Natural killer cell (primary cell): Measurements from ENCODE around the gene BBX. TPM values are rescaled to one million over a fixed set of nuclear protein-coding genes. Genes with fewer than 3 reads are reported as not detected.
A peak's percentile ranks its signal among the peaks of the same experiment; 100 is the strongest.

Source experiments
- ATAC-seq, 3 donors: fragments of 150-1000 bp in 2 of 3; fragments of 200-7000 bp in 1 of 3; cut with Tn5 transposase; 1 replicate in 1 of 3; 2 replicates in 2 of 3; pipeline ENCODE4 v1.10.0; 2021; ENCODE audit warnings: mild to moderate bottlenecking in 2 of 3, moderate library complexity in 2 of 3
- DNase-seq, 2 donors: peaks; one replicate each; pipeline versions ENCODE4 v3.0.0 to v3.0.0-alpha.2; 2013 to 2021; ENCODE audit warnings: mixed read lengths in 1 of 2
- H3K27ac ChIP-seq: one replicate; pipeline ENCODE4 v1.5.1; 2013; ENCODE audit warnings: mild to moderate bottlenecking, low read length
- H3K27me3 ChIP-seq: one replicate; pipeline ENCODE4 v1.6.1; 2013; ENCODE audit warnings: low read length; ENCODE audit not compliant: control insufficient read depth, insufficient read depth
- H3K36me3 ChIP-seq: one replicate; pipeline ENCODE4 v1.6.1; 2013; ENCODE audit warnings: low read length; ENCODE audit not compliant: control insufficient read depth, insufficient read depth
- H3K4me1 ChIP-seq: one replicate; pipeline ENCODE4 v1.6.1; 2013; ENCODE audit warnings: low read length; ENCODE audit not compliant: control insufficient read depth, insufficient read depth
- H3K4me3 ChIP-seq: one replicate; pipeline ENCODE4 v1.5.1; 2013; ENCODE audit warnings: low read length
- H3K9me3 ChIP-seq: one replicate; pipeline ENCODE4 v1.6.1; 2013; ENCODE audit warnings: low read length; ENCODE audit not compliant: control insufficient read depth, insufficient read depth
- H3K27ac Mint-ChIP-seq, 2 donors: one replicate each; pipeline ENCODE4 v1.8.0; 2022; ENCODE audit warnings: mild to moderate bottlenecking in 2 of 2, mixed read lengths in 2 of 2, moderate library complexity in 1 of 2
- H3K27me3 Mint-ChIP-seq, 2 donors: one replicate each; pipeline ENCODE4 v1.8.0; 2022; ENCODE audit warnings: low read depth in 2 of 2, mixed read lengths in 2 of 2
- H3K36me3 Mint-ChIP-seq: one replicate; pipeline ENCODE4 v1.8.0; 2022; ENCODE audit warnings: mixed read lengths
- H3K4me1 Mint-ChIP-seq, 2 donors: one replicate each; pipeline ENCODE4 v1.8.0; 2022; ENCODE audit warnings: mixed read lengths in 2 of 2
- H3K4me3 Mint-ChIP-seq: one replicate; pipeline ENCODE4 v1.8.0; 2022; ENCODE audit warnings: mild to moderate bottlenecking, moderate library complexity, mixed read lengths
- H3K9me3 Mint-ChIP-seq, 2 donors: one replicate each; pipeline ENCODE4 v1.8.0; 2022; ENCODE audit warnings: mixed read lengths in 2 of 2
- WGBS: methylation state at CpG from one replicate; pipeline ENCODE4 v1.1.7; 2013; ENCODE audit warnings: missing lambda C conversion rate; ENCODE audit not compliant: insufficient coverage; 5-methylcytosine and 5-hydroxymethylcytosine counted together
- intact Hi-C: fragments of 100-400 bp; cut with micrococcal nuclease; formaldehyde crosslinking; loops from one replicate; pipeline ENCODE4 v1.14.2; 2022
- total RNA-seq, 4 donors: library from RNA; stranded (reverse); fragments of 120-200 nt in 1 of 4; gene quantifications; one replicate each; pipeline versions ENCODE4 v1.2.3 to v1.2.4, GENCODE V29; 2013 to 2022
- TF ChIP-seq, protein P1 (sequence below): fragments of 200-600 bp; IDR thresholded peaks from one replicate; pipeline ENCODE4 v1.8.0; 2022; ENCODE audit warnings: antibody characterized with exemption

BBX gene
- total RNA-seq, 3 donors from 2014 or later (not counting 1 experiment from before 2014, with no cell fraction given): 80.0 to 87.1 (median 83.4) TPM

DNA sequence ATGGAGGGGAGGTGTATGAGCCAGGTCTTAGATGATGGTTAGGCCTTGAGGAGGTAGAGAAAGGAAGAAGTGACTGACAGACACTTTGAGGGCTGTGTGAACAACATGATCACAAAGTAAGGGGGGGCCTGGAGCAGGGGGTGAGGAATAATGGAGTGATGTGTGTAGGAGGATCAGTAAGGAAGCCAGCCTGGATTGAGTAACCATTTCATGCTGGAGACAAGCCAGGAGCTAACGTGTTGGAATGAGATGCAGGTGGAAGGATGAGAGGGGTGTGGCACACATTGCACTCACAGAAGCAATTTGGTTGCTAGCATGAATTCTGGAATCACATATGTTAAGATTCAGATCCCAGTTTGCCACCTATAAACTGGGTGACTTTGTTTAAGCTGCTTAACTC lies 65.5 kb downstream of the BBX start:
- TF ChIP-seq, protein P1, sequence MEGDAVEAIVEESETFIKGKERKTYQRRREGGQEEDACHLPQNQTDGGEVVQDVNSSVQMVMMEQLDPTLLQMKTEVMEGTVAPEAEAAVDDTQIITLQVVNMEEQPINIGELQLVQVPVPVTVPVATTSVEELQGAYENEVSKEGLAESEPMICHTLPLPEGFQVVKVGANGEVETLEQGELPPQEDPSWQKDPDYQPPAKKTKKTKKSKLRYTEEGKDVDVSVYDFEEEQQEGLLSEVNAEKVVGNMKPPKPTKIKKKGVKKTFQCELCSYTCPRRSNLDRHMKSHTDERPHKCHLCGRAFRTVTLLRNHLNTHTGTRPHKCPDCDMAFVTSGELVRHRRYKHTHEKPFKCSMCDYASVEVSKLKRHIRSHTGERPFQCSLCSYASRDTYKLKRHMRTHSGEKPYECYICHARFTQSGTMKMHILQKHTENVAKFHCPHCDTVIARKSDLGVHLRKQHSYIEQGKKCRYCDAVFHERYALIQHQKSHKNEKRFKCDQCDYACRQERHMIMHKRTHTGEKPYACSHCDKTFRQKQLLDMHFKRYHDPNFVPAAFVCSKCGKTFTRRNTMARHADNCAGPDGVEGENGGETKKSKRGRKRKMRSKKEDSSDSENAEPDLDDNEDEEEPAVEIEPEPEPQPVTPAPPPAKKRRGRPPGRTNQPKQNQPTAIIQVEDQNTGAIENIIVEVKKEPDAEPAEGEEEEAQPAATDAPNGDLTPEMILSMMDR: no peak
- no peaks in the 10 kb centered on the region for H3K4me1 ChIP-seq
- H3K27ac ChIP-seq: no peak overlapping the region
- H3K4me3 Mint-ChIP-seq: no peak overlapping the region
- DNase-seq: no peak
- no peak overlapping the region for H3K4me3 ChIP-seq
- H3K27me3 Mint-ChIP-seq: no peaks in the 10 kb centered on the region
- peak overlapping the region in 1 of 2 donors; percentile 2 for H3K27ac Mint-ChIP-seq
- 100% methylated on average over 1 of the region's 1 CpG for WGBS
- H3K4me1 Mint-ChIP-seq: peaks cover 24% of the 10 kb centered on the region in 2 donors
- H3K9me3 ChIP-seq: no peaks in the 10 kb centered on the region
- no peak for ATAC-seq
- H3K36me3 Mint-ChIP-seq: no peaks in the 10 kb centered on the region
- intact Hi-C loops: no loop called here
- H3K27me3 ChIP-seq: no peaks in the 10 kb centered on the region
- H3K36me3 ChIP-seq: peaks cover 2% of the 10 kb centered on the region
- no peaks in the 10 kb centered on the region for H3K9me3 Mint-ChIP-seq

DNA sequence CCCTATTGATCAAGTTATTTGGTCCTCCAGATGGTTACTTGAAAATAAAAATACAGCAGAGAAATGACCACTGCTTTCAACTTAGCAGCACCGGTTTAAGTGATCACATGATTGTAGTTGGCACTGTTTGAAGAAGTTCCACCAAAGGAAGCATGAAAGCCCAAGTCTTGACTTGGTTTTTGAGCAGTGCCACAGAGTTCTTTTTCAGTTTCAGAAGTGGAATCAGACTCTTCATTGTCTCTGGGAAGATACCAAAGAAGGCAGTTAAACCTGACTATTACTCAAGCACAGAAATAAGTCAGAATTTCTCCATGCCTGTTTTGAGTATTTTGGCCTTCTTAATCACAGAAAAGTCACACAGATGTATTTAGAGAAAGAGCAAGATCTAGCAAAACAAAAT lies 66.7 kb downstream of the BBX start:
- H3K27me3 Mint-ChIP-seq: no peaks in the 10 kb centered on the region
- Histone ChIP-seq H3K4me3 (no peak overlapping the region), H3K27ac (no peak overlapping the region), H3K27me3 (no peaks in the 10 kb centered on the region), H3K4me1 (no peaks in the 10 kb centered on the region), H3K9me3 (no peaks in the 10 kb centered on the region), H3K36me3 (peaks cover 2% of the 10 kb centered on the region)
- ATAC-seq (no peak), DNase-seq (no peak)
- intact Hi-C loops: no loop called here
- TF ChIP-seq, protein P1: no peak
- no peak overlapping the region for H3K27ac Mint-ChIP-seq
- no peak overlapping the region for H3K4me3 Mint-ChIP-seq
- WGBS: 5% methylated on average over 1 of the region's 1 CpG
- H3K4me1 Mint-ChIP-seq: peaks cover 24% of the 10 kb centered on the region in 2 donors
- no peaks in the 10 kb centered on the region for H3K9me3 Mint-ChIP-seq
- no peaks in the 10 kb centered on the region for H3K36me3 Mint-ChIP-seq

GRCh38 chr3:107590786-107591185 lies 68.0 kb downstream of the BBX start:
- Histone ChIP-seq H3K27ac (no peak overlapping the region), H3K4me3 (no peak overlapping the region), H3K4me1 (no peaks in the 10 kb centered on the region), H3K9me3 (no peaks in the 10 kb centered on the region), H3K36me3 (peaks cover 2% of the 10 kb centered on the region), H3K27me3 (no peaks in the 10 kb centered on the region)
- Mint-ChIP-seq H3K27ac (no peak overlapping the region), H3K9me3 (no peaks in the 10 kb centered on the region), H3K4me3 (no peak overlapping the region), H3K27me3 (no peaks in the 10 kb centered on the region), H3K36me3 (no peaks in the 10 kb centered on the region), H3K4me1 (peaks cover 24% of the 10 kb centered on the region in 2 donors)
- WGBS: 100% methylated on average over 1 of the region's 1 CpG
- TF ChIP-seq, protein P1: no peak
- intact Hi-C loops: no loop called here
- DNase-seq (no peak), ATAC-seq (no peak)

- WGBS: 75% methylated on average over 3 of the region's 5 CpGs
- ATAC-seq (peak in 2 of 3 donors; percentile 61 to 79), DNase-seq (no peak)
- H3K36me3 Mint-ChIP-seq: no peaks in the 10 kb centered on the region
- no peaks in the 10 kb centered on the region for H3K9me3 ChIP-seq
- no peaks in the 10 kb centered on the region for H3K27me3 Mint-ChIP-seq
- peaks cover 24 to 29% of the 10 kb centered on the region in 2 donors for H3K4me1 Mint-ChIP-seq
- TF ChIP-seq, protein P1: no peak
- H3K27ac Mint-ChIP-seq: no peak overlapping the region
- H3K27me3 ChIP-seq: no peaks in the 10 kb centered on the region
- intact Hi-C loops: no loop called here
- H3K9me3 Mint-ChIP-seq: no peaks in the 10 kb centered on the region
- peaks cover 2% of the 10 kb centered on the region for H3K36me3 ChIP-seq
- H3K4me1 ChIP-seq: no peaks in the 10 kb centered on the region
- no peak overlapping the region for H3K4me3 ChIP-seq
- no peak overlapping the region for H3K27ac ChIP-seq
- no peak overlapping the region for H3K4me3 Mint-ChIP-seq
These were observed 69.3 kb downstream of the BBX start for GRCh38 chr3:107592073-107592472.
